Measurements from ENCODE around the gene SH2D3C. TPM values are rescaled to one million over a fixed set of nuclear protein-coding genes. Genes with fewer than 3 reads are reported as not detected.

SH2D3C gene
- total RNA-seq, 2 experiments from 2014 or later = 30.3 to 35.2 TPM

DNA sequence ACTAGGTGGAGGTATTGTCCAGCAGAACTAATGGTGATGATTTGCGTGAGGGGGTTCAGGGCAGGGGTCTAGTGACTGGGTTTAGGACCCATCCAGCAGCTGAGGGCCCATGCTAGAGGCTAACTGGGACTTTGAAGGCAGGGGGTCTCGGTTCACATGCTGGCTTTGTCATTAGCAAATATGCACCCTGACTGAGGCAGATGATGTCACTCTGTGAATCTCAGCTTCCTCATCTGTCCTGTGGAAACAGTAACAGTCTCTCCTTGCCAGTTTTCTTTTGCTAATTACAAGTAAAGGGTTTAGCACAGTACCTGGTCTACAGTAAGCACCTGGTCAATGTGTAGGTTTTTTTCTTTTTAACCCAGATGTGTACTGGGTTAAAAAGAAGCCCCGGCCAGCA, 5.2 kb downstream of the SH2D3C start:
- ATAC-seq = no peak
- Mint-ChIP-seq H3K27me3 (no peaks in the 10 kb centered on the region), H3K27ac (no peak overlapping the region), H3K36me3 (ENCODE audit: low read depth) (peaks cover 37% of the 10 kb centered on the region), H3K4me1 (peaks cover 48% of the 10 kb centered on the region), H3K9me3 (ENCODE audit: low read depth) (no peaks in the 10 kb centered on the region), H3K4me3 (no peak overlapping the region)
- intact Hi-C loops (cut with DNase I, micrococcal nuclease) = loop anchor here (5.0 to 10.0 kb wide), 2 partner anchors 548 to 911 kb away; partner anchors contain the start of gene ZBTB34 (in 1 of the 2)
- CTCF ChIA-PET = interaction anchor here (0.6 to 1.3 kb wide), 5 partner anchors 10 to 97 kb away, joined by 3 read pairs; no protein-coding TSS in a partner anchor
- DNase-seq = no peak
- POLR2A ChIA-PET = interaction anchor here (0.6 kb wide), 1 partner anchor 19 kb away, joined by 4 read pairs; no protein-coding TSS in a partner anchor

GRCh38 chr9:127772603-127773002, 5.9 kb downstream of the SH2D3C start:
- Mint-ChIP-seq H3K36me3 (ENCODE audit: low read depth) (peaks cover 36% of the 10 kb centered on the region), H3K4me3 (no peak overlapping the region), H3K4me1 (peaks cover 53% of the 10 kb centered on the region), H3K27me3 (no peaks in the 10 kb centered on the region), H3K9me3 (ENCODE audit: low read depth) (no peaks in the 10 kb centered on the region), H3K27ac (no peak overlapping the region)
- ATAC-seq = no peak
- no peak for DNase-seq
- intact Hi-C loops (cut with DNase I, micrococcal nuclease) = loop anchor here (5.0 to 10.0 kb wide), 2 partner anchors 548 to 910 kb away; partner anchors contain the start of gene ZBTB34 (in 1 of the 2)
- POLR2A ChIA-PET = interaction anchor here (0.6 kb wide), 1 partner anchor 19 kb away, joined by 4 read pairs; no protein-coding TSS in a partner anchor
- CTCF ChIA-PET = interaction anchor here (0.6 to 2.9 kb wide), 7 partner anchors 9 to 97 kb away, joined by 3 to 16 read pairs (median 3); partner anchors contain the start of gene TOR2A

- POLR2A ChIA-PET = interaction anchor here (0.6 to 1.4 kb wide), 6 partner anchors 14 to 1689 kb away, joined by 3 to 15 read pairs (median 5); partner anchors contain the start of genes CDK9, FPGS, LRSAM1 and RPL12
- peak overlapping the region; percentile 80 for H3K27ac Mint-ChIP-seq
Observed at GRCh38 chr9:127771570-127772189, 6.8 kb downstream of the SH2D3C start.

GRCh38 chr9:127770905-127771569, 7.4 kb downstream of the SH2D3C start:
- H3K4me3 Mint-ChIP-seq = peak overlapping the region; percentile 80
- H3K4me1 Mint-ChIP-seq = peaks cover 59% of the 10 kb centered on the region
- ATAC-seq = peak; percentile 95
- peaks cover 33% of the 10 kb centered on the region for H3K36me3 Mint-ChIP-seq (ENCODE audit: low read depth)
- peak overlapping the region; percentile 80 for H3K27ac Mint-ChIP-seq
- DNase-seq = peak; percentile 99
- CTCF ChIA-PET = interaction anchor here (0.6 to 2.9 kb wide), 8 partner anchors 9 to 145 kb away, joined by 3 to 16 read pairs (median 3); partner anchors contain the start of genes CDK9 and TOR2A
- intact Hi-C loops (cut with DNase I, micrococcal nuclease) = loop anchor here (1.0 to 10.0 kb wide), 13 partner anchors 12 to 909 kb away; partner anchors contain the start of genes FPGS (in 2 of the 2), BBLN (in 1 of the 2), NAIF1 (in 1 of the 2) and PTRH1 (in 1 of the 2)
- no peaks in the 10 kb centered on the region for H3K9me3 Mint-ChIP-seq (ENCODE audit: low read depth)
- POLR2A ChIA-PET = interaction anchor here (0.6 to 1.4 kb wide), 7 partner anchors 14 to 321 kb away, joined by 3 to 15 read pairs (median 5); partner anchors contain the start of genes CDK9, FPGS, LRSAM1 and RPL12
- no peaks in the 10 kb centered on the region for H3K27me3 Mint-ChIP-seq

More at GRCh38 chr9:127771570-127772189, 6.8 kb downstream of the SH2D3C start:
- CTCF ChIA-PET = interaction anchor here (0.6 to 2.9 kb wide), 9 partner anchors 9 to 144 kb away, joined by 3 to 16 read pairs (median 3); partner anchors contain the start of genes CDK9 and TOR2A
- DNase-seq (no peak), ATAC-seq (no peak)
- intact Hi-C loops (cut with DNase I, micrococcal nuclease) = loop anchor here (1.0 to 10.0 kb wide), 13 partner anchors 12 to 909 kb away; partner anchors contain the start of genes FPGS (in 2 of the 2), BBLN (in 1 of the 2), NAIF1 (in 1 of the 2) and PTRH1 (in 1 of the 2)
- Mint-ChIP-seq H3K9me3 (ENCODE audit: low read depth) (no peaks in the 10 kb centered on the region), H3K4me1 (peaks cover 61% of the 10 kb centered on the region), H3K27me3 (no peaks in the 10 kb centered on the region), H3K4me3 (peak overlapping the region; percentile 80), H3K36me3 (ENCODE audit: low read depth) (peaks cover 34% of the 10 kb centered on the region)

- ATAC-seq (no peak), DNase-seq (no peak)
- intact Hi-C loops (cut with DNase I, micrococcal nuclease) = loop anchor here (5.0 to 10.0 kb wide), 2 partner anchors 546 to 908 kb away; partner anchors contain the start of gene ZBTB34 (in 1 of the 2)
- Mint-ChIP-seq H3K27ac (peak overlapping the region; percentile 80), H3K4me3 (peak overlapping the region; percentile 80), H3K9me3 (ENCODE audit: low read depth) (no peaks in the 10 kb centered on the region), H3K4me1 (peaks cover 61% of the 10 kb centered on the region), H3K27me3 (no peaks in the 10 kb centered on the region), H3K36me3 (ENCODE audit: low read depth) (peaks cover 36% of the 10 kb centered on the region)
- CTCF ChIA-PET = interaction anchor here (0.8 to 2.9 kb wide), 6 partner anchors 10 to 145 kb away, joined by 3 to 16 read pairs (median 4); partner anchors contain the start of genes CDK9 and TOR2A
- POLR2A ChIA-PET = interaction anchor here (0.6 to 1.4 kb wide), 5 partner anchors 15 to 311 kb away, joined by 3 to 15 read pairs (median 5); partner anchors contain the start of genes CDK9, FPGS and TOR2A
Observed at GRCh38 chr9:127770583-127770904, 7.9 kb downstream of the SH2D3C start.

- Mint-ChIP-seq H3K9me3 (ENCODE audit: low read depth) (no peaks in the 10 kb centered on the region), H3K4me1 (peaks cover 62% of the 10 kb centered on the region), H3K27ac (peak overlapping the region; percentile 80), H3K36me3 (ENCODE audit: low read depth) (peaks cover 38% of the 10 kb centered on the region), H3K27me3 (no peaks in the 10 kb centered on the region), H3K4me3 (peak overlapping the region; percentile 80)
- ATAC-seq (no peak), DNase-seq (no peak)
- CTCF ChIA-PET = interaction anchor here (0.6 to 2.9 kb wide), 7 partner anchors 10 to 235 kb away, joined by 3 to 16 read pairs (median 4); partner anchors contain the start of gene TOR2A
- POLR2A ChIA-PET = no interaction called here
- intact Hi-C loops (cut with DNase I, micrococcal nuclease) = loop anchor here (5.0 to 10.0 kb wide), 2 partner anchors 545 to 908 kb away; partner anchors contain the start of gene ZBTB34 (in 1 of the 2)
Observed at GRCh38 chr9:127769929-127770582, 8.4 kb downstream of the SH2D3C start.

DNA sequence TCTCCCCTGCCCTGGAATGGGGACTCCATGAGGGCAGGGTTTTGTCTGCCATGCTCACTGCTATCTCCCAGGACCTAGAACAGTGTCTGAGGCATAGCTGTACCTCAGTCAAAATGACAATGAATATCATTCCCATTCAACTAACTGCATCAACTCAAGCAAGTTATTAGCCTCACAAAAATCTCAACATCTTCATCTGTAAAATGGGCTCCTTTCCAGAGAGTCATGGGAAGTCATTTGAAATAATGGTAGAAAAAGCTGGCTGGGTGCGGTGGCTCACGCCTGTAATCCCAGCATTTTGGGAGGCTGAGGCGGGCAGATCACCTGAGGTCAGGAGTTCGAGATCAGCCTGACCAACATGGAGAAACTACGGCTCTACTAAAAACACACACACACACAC, 9.4 kb downstream of the SH2D3C start:
- H3K4me1 Mint-ChIP-seq = peaks cover 63% of the 10 kb centered on the region
- CTCF ChIA-PET = interaction anchor here (0.8 to 1.9 kb wide), 4 partner anchors 11 to 142 kb away, joined by 3 to 6 read pairs (median 4); partner anchors contain the start of gene TOR2A
- peak overlapping the region; percentile 32 for H3K27ac Mint-ChIP-seq
- H3K36me3 Mint-ChIP-seq (ENCODE audit: low read depth) = peaks cover 35% of the 10 kb centered on the region
- no peak for ATAC-seq
- no peak for DNase-seq
- intact Hi-C loops (cut with DNase I, micrococcal nuclease) = no loop called here
- no peaks in the 10 kb centered on the region for H3K9me3 Mint-ChIP-seq (ENCODE audit: low read depth)
- H3K27me3 Mint-ChIP-seq = no peaks in the 10 kb centered on the region
- no peak overlapping the region for H3K4me3 Mint-ChIP-seq
- POLR2A ChIA-PET = no interaction called here

- H3K36me3 Mint-ChIP-seq (ENCODE audit: low read depth) = peaks cover 31% of the 10 kb centered on the region
- no peak overlapping the region for H3K4me3 Mint-ChIP-seq
- POLR2A ChIA-PET = no interaction called here
Observed at GRCh38 chr9:127768698-127769097, 9.8 kb downstream of the SH2D3C start.

DNA sequence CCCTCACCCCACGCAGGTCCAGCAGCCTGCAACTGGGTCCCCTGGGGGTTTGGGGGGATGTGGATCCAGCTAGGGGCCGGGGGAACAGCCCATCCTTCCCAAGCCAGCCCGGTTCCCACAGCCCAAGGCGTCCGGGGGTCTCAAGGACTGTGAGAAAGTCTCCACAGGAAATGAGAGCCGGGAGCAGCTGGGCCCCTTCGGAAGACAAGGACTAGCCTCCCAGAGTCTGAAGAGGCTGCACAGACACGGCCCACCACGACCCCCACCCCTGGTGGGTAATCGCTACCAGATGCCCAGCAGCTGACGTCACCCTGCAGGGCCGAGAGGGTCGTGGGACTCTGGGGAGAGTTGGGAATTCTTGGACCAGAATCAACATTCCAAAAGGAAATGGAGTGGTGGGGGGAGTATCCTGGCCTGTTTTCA, 10.5 kb downstream of the SH2D3C start:
- H3K27me3 Mint-ChIP-seq = no peaks in the 10 kb centered on the region
- CTCF ChIA-PET = interaction anchor here (0.8 to 1.8 kb wide), 4 partner anchors 11 to 102 kb away, joined by 3 to 8 read pairs (median 3); partner anchors contain the start of genes SH2D3C and TOR2A
- no peak for ATAC-seq
- POLR2A ChIA-PET = no interaction called here
- H3K4me1 Mint-ChIP-seq = peaks cover 71% of the 10 kb centered on the region
- H3K27ac Mint-ChIP-seq = peak overlapping the region; percentile 74
- H3K4me3 Mint-ChIP-seq = no peak overlapping the region
- peaks cover 28% of the 10 kb centered on the region for H3K36me3 Mint-ChIP-seq (ENCODE audit: low read depth)
- DNase-seq = no peak
- H3K9me3 Mint-ChIP-seq (ENCODE audit: low read depth) = no peaks in the 10 kb centered on the region
- intact Hi-C loops (cut with DNase I, micrococcal nuclease) = no loop called here

More at GRCh38 chr9:127768698-127769097, 9.8 kb downstream of the SH2D3C start:
- Mint-ChIP-seq H3K27ac (peak overlapping the region; percentile 32), H3K4me1 (peaks cover 67% of the 10 kb centered on the region), H3K27me3 (no peaks in the 10 kb centered on the region), H3K9me3 (ENCODE audit: low read depth) (no peaks in the 10 kb centered on the region)
- intact Hi-C loops (cut with DNase I, micrococcal nuclease) = no loop called here
- CTCF ChIA-PET = interaction anchor here (1.9 kb wide), 1 partner anchor 101 kb away, joined by 6 read pairs; no protein-coding TSS in a partner anchor
- ATAC-seq (no peak), DNase-seq (no peak)

- ChIA-PET CTCF (interaction anchor here (0.6 to 1.8 kb wide), 7 partner anchors 9 to 1844 kb away, joined by 3 to 8 read pairs (median 3); partner anchors contain the start of genes SH2D3C and TOR2A), POLR2A (interaction anchor here (1.1 kb wide), 1 partner anchor 12 kb away, joined by 4 read pairs; no protein-coding TSS in a partner anchor)
- ATAC-seq = no peak
- H3K27me3 Mint-ChIP-seq = no peaks in the 10 kb centered on the region
- no peaks in the 10 kb centered on the region for H3K9me3 Mint-ChIP-seq (ENCODE audit: low read depth)
- no peak overlapping the region for H3K4me3 Mint-ChIP-seq
- DNase-seq = no peak
- H3K36me3 Mint-ChIP-seq (ENCODE audit: low read depth) = peaks cover 32% of the 10 kb centered on the region
- intact Hi-C loops (cut with DNase I, micrococcal nuclease) = no loop called here
- peaks cover 71% of the 10 kb centered on the region for H3K4me1 Mint-ChIP-seq
- H3K27ac Mint-ChIP-seq = peak overlapping the region; percentile 74
Observed at GRCh38 chr9:127767410-127767809, 11.1 kb downstream of the SH2D3C start.

Measured in activated CD4-positive, alpha-beta T cell treated with anti-CD3 and anti-CD28 coated beads for 36 hours (primary cell).